Measurements from ENCODE around the gene KRTAP27-1.

DNA sequence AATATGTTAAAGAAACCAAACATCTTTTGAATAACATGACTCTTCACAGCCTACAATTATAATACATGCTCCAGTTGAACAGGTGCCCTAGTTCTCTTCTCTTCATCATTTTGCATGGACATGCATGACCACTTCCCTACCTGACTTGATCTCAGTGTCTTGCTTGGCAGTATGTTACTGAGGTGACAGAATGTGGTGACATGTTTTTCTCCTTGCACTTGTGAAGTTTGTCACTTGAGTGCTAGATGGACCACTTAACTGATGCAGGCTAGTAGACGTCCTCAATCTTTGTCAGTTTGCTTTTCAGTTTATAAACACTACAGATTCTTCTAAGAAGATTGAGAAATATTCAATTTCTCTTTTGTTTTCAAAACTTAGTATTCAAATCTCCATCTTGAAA lies 44.7 kb upstream of the KRTAP27-1 start:
- TF ChIP-seq POLR2A (IDR thresholded peaks at IDR 0.05) (no peak), POLR2AphosphoS5 (IDR thresholded peaks at IDR 0.05) (no peak)
- TF ChIP-seq, protein P1, sequence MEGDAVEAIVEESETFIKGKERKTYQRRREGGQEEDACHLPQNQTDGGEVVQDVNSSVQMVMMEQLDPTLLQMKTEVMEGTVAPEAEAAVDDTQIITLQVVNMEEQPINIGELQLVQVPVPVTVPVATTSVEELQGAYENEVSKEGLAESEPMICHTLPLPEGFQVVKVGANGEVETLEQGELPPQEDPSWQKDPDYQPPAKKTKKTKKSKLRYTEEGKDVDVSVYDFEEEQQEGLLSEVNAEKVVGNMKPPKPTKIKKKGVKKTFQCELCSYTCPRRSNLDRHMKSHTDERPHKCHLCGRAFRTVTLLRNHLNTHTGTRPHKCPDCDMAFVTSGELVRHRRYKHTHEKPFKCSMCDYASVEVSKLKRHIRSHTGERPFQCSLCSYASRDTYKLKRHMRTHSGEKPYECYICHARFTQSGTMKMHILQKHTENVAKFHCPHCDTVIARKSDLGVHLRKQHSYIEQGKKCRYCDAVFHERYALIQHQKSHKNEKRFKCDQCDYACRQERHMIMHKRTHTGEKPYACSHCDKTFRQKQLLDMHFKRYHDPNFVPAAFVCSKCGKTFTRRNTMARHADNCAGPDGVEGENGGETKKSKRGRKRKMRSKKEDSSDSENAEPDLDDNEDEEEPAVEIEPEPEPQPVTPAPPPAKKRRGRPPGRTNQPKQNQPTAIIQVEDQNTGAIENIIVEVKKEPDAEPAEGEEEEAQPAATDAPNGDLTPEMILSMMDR (IDR thresholded peaks at IDR 0.05), result no peak

Measured in breast epithelium (tissue), 3 donors.